Naive thymus-derived CD4-positive, alpha-beta T cell (primary cell): ENCODE measurements around the gene LRMDA. TPM values are rescaled to one million over a fixed set of nuclear protein-coding genes. Genes with fewer than 3 reads are reported as not detected.
"Not testable (repeated sequence)": the region's sequence is repeated elsewhere in the genome, so short reads cannot be mapped to it uniquely, and the experiment has no call there.

Source experiments
- ATAC-seq: fragments of 150-1000 bp; cut with Tn5 transposase; 2 replicates; pipeline ENCODE4 v1.10.0; 2021; ENCODE audit warnings: mild to moderate bottlenecking, moderate library complexity
- CTCF ChIA-PET: fragments of 350-600 bp; sonication (Branson Sonifier 250); formaldehyde crosslinking; loops from one replicate; lab custom pipeline; 2021; ENCODE audit warnings: antibody characterized with exemption; lab: Charles Lee
- POLR2A ChIA-PET: fragments of 350-600 bp; sonication (Branson Sonifier 250); formaldehyde crosslinking; loops from one replicate; lab custom pipeline; 2021; ENCODE audit warnings: antibody characterized with exemption, inconsistent platforms; lab: Charles Lee
- DNase-seq, 9 donors: peaks; one replicate each; pipeline versions ENCODE4 v3.0.0 to v3.0.0-alpha.2; 2020 to 2022; ENCODE audit warnings: mixed read lengths in 1 of 9
- H3K27ac ChIP-seq: one replicate; pipeline ENCODE4 v1.7.0; 2013; ENCODE audit warnings: mild to moderate bottlenecking, low read depth, low read length, moderate library complexity
- H3K27me3 ChIP-seq, 2 donors: one replicate each; pipeline ENCODE4 v1.7.0; 2013; ENCODE audit warnings: low read length in 2 of 2, mild to moderate bottlenecking in 2 of 2, moderate library complexity in 2 of 2; ENCODE audit not compliant: control insufficient read depth in 2 of 2, insufficient read depth in 2 of 2
- H3K36me3 ChIP-seq, 3 experiments: 1 replicate in 2 of 3; 2 replicates in 1 of 3; pipeline ENCODE4 v1.7.0; 2013; ENCODE audit warnings: low read length in 3 of 3, mild to moderate bottlenecking in 3 of 3, moderate library complexity in 1 of 3; ENCODE audit not compliant: insufficient read depth in 3 of 3, control insufficient read depth in 2 of 3
- H3K4me1 ChIP-seq, 2 donors: one replicate each; pipeline ENCODE4 v1.7.0; 2013; ENCODE audit warnings: low read length in 2 of 2, mild to moderate bottlenecking in 2 of 2, moderate library complexity in 1 of 2; ENCODE audit not compliant: control insufficient read depth in 2 of 2, insufficient read depth in 2 of 2
- H3K4me3 ChIP-seq: 2 replicates; pipeline ENCODE4 v1.7.0; 2013; ENCODE audit warnings: mild to moderate bottlenecking, low read length
- H3K9me3 ChIP-seq, 3 experiments: 1 replicate in 2 of 3; 2 replicates in 1 of 3; pipeline ENCODE4 v1.7.0; 2013; ENCODE audit warnings: low read length in 3 of 3; ENCODE audit not compliant: control insufficient read depth in 2 of 3
- H3K27ac Mint-ChIP-seq, 9 donors: one replicate each; pipeline ENCODE4 v1.8.0; 2020 to 2022; ENCODE audit warnings: mixed read lengths in 9 of 9, mild to moderate bottlenecking in 8 of 9, moderate library complexity in 5 of 9, inconsistent platforms in 2 of 9
- H3K27me3 Mint-ChIP-seq, 5 donors: one replicate each; pipeline ENCODE4 v1.8.0; 2021 to 2022; ENCODE audit warnings: mixed read lengths in 5 of 5, mild to moderate bottlenecking in 1 of 5
- H3K36me3 Mint-ChIP-seq, 5 donors: one replicate each; pipeline ENCODE4 v1.8.0; 2020 to 2022; ENCODE audit warnings: mixed read lengths in 5 of 5, mild to moderate bottlenecking in 3 of 5, inconsistent platforms in 1 of 5
- H3K4me1 Mint-ChIP-seq, 7 donors: one replicate each; pipeline ENCODE4 v1.8.0; 2020 to 2022; ENCODE audit warnings: mixed read lengths in 7 of 7, mild to moderate bottlenecking in 3 of 7, inconsistent platforms in 1 of 7
- H3K4me3 Mint-ChIP-seq, 10 donors: one replicate each; pipeline ENCODE4 v1.8.0; 2020 to 2022; ENCODE audit warnings: mild to moderate bottlenecking in 10 of 10, mixed read lengths in 10 of 10, moderate library complexity in 6 of 10, inconsistent platforms in 2 of 10
- H3K9me3 Mint-ChIP-seq, 11 donors: one replicate each; pipeline ENCODE4 v1.8.0; 2020 to 2022; ENCODE audit warnings: mixed read lengths in 11 of 11, mild to moderate bottlenecking in 4 of 11, inconsistent platforms in 1 of 11, moderate library complexity in 1 of 11
- intact Hi-C, 2 donors: fragments of 100-400 bp; cut with micrococcal nuclease; formaldehyde crosslinking; loops; one replicate each; pipeline ENCODE4 v1.15.1; 2023
- polyA plus RNA-seq, 2 donors: library from polyadenylated mRNA; unstranded; fragments of 300-500 nt; fragmentation: Illumina TruSeq; gene quantifications; one replicate each; pipeline ENCODE4 v1.2.3, GENCODE V29; 2021
- total RNA-seq, 6 experiments: library from RNA in 5 of 6; stranded (reverse) in 5 of 6; gene quantifications; 1 replicate in 5 of 6; 2 replicates in 1 of 6; pipeline ENCODE4 v1.2.3 and lab custom pipeline; 2021 to 2026

Gene LRMDA
- total and polyA plus RNA-seq, 7 experiments from 2014 or later = 0.57 to 14.9 (median 3.0) TPM; not detected in 4

- intact Hi-C loops, H3K27ac Mint-ChIP-seq, H3K4me1 Mint-ChIP-seq, H3K27ac ChIP-seq, H3K36me3 Mint-ChIP-seq, H3K36me3 ChIP-seq, H3K4me3 Mint-ChIP-seq, H3K27me3 ChIP-seq, H3K9me3 Mint-ChIP-seq, ATAC-seq, H3K9me3 ChIP-seq, POLR2A ChIA-PET, H3K4me3 ChIP-seq, CTCF ChIA-PET, DNase-seq, H3K4me1 ChIP-seq: not testable (repeated sequence)
- peaks cover 2 to 27% (median 9%) of the 10 kb centered on the region in 5 donors for H3K27me3 Mint-ChIP-seq
Measured at GRCh38 chr10:75605795-75606194, 174.4 kb downstream of the LRMDA start.

DNA sequence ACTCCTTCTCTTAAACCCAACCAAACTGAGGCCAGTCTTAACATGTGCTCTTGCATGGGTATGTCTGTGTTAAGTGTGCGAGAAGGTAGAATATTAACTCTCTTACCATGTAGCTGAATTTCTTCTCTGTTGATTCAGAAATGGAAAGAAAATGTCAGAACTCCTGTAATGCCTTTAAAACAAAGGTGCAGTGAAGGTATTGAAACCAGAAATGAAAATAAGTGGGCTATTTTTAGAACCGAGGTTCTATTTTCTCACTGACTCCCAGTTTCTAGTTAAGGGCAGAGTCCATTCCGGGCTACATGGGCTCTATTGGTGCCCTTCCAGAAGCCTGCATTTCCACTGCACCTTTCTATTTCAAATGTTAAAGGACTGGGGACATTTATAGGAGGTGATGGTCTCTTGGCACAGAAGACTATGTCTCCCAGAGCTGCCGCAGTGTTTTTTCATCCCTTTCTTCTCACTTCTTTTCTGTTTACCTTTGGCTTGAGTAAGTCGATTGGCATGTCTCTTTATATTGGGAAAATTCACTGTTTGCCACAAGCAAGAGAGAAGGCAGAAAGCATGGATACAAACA, 174.9 kb downstream of the LRMDA start:
- Mint-ChIP-seq H3K4me3 (no peak overlapping the region), H3K27ac (no peak overlapping the region), H3K27me3 (peaks cover 0 to 29% (median 9%) of the 10 kb centered on the region in 5 donors), H3K4me1 (no peaks in the 10 kb centered on the region), H3K9me3 (peaks cover 0 to under 1% (median 0%) of the 10 kb centered on the region in 11 donors), H3K36me3 (no peaks in the 10 kb centered on the region)
- ATAC-seq (no peak), DNase-seq (no peak)
- ChIA-PET POLR2A (no interaction called here), CTCF (no interaction called here)
- Histone ChIP-seq H3K4me3 (no peak overlapping the region), H3K27ac (no peak overlapping the region), H3K36me3 (no peaks in the 10 kb centered on the region), H3K4me1 (no peaks in the 10 kb centered on the region), H3K9me3 (no peaks in the 10 kb centered on the region), H3K27me3 (no peaks in the 10 kb centered on the region)
- intact Hi-C loops = no loop called here

- H3K9me3 Mint-ChIP-seq = no peaks in the 10 kb centered on the region
- CTCF ChIA-PET = no interaction called here
- DNase-seq (no peak), ATAC-seq (no peak)
- POLR2A ChIA-PET = no interaction called here
- intact Hi-C loops = no loop called here
- H3K27me3 ChIP-seq = no peaks in the 10 kb centered on the region
- H3K27me3 Mint-ChIP-seq = peaks cover 0 to 21% (median 9%) of the 10 kb centered on the region in 5 donors
- H3K27ac Mint-ChIP-seq = no peak overlapping the region
- H3K4me3 ChIP-seq = no peak overlapping the region
- no peaks in the 10 kb centered on the region for H3K4me1 Mint-ChIP-seq
- H3K4me3 Mint-ChIP-seq = no peak overlapping the region
- H3K9me3 ChIP-seq = no peaks in the 10 kb centered on the region
- no peaks in the 10 kb centered on the region for H3K36me3 ChIP-seq
- H3K27ac ChIP-seq = no peak overlapping the region
- H3K36me3 Mint-ChIP-seq = no peaks in the 10 kb centered on the region
- no peaks in the 10 kb centered on the region for H3K4me1 ChIP-seq
Measured at GRCh38 chr10:75607576-75607975, 176.2 kb downstream of the LRMDA start.

GRCh38 chr10:75610183-75610582, 178.8 kb downstream of the LRMDA start:
- H3K4me3 ChIP-seq = no peak overlapping the region
- H3K4me1 ChIP-seq = no peaks in the 10 kb centered on the region

DNA sequence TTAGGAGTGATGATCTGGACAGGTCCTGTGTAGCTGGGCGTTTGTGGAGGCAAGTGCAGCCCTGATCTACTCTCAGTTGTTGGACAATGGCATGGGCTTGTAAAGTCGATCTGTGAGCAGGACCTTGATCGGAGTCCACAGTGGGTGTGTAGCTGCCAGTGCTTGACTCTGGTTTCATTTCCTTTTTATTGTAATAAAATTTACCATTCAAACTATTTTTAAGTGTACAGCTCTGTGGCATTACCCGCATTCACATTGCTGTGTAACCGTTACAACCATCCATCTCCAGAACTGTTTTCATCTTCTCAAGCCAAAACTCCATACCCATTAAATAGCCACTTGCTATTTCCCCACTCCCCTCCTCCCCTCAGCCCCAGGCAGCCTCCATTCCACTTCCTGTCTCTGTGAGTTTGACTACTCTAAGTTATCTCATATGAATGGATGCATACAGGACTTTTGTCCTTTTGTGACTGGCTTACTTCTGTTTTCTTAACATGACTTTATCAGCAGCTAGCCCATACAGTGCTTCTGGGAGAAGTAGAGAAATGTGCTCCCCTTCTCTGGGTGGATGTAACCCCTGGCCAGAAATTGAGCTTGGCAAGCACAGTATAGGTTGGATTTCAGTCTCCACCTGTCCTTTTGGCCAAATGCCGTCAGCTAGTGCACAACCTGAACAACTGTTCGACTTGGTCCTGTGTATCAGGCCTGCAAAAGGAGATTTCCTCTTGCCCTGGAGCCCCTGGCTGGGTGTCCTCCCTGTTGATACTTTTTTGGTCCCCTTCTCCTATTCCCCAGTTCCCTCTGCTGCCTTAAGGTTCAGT, 180.0 kb downstream of the LRMDA start:
- no peaks in the 10 kb centered on the region for H3K36me3 Mint-ChIP-seq
- no peak overlapping the region for H3K27ac Mint-ChIP-seq
- intact Hi-C loops = no loop called here
- no peaks in the 10 kb centered on the region for H3K4me1 Mint-ChIP-seq
- DNase-seq = no peak
- peaks cover 0 to 2% (median 0%) of the 10 kb centered on the region in 11 donors for H3K9me3 Mint-ChIP-seq
- no peak overlapping the region for H3K27ac ChIP-seq
- no peaks in the 10 kb centered on the region for H3K36me3 ChIP-seq
- ATAC-seq = peak; percentile 52
- H3K27me3 Mint-ChIP-seq = peaks cover 8 to 19% (median 13%) of the 10 kb centered on the region in 5 donors
- no peak overlapping the region for H3K4me3 Mint-ChIP-seq
- ChIA-PET CTCF (no interaction called here), POLR2A (no interaction called here)
- H3K4me3 ChIP-seq = no peak overlapping the region
- no peaks in the 10 kb centered on the region for H3K9me3 ChIP-seq
- no peaks in the 10 kb centered on the region for H3K4me1 ChIP-seq
- no peaks in the 10 kb centered on the region for H3K27me3 ChIP-seq

More at GRCh38 chr10:75610183-75610582, 178.8 kb downstream of the LRMDA start:
- Histone ChIP-seq H3K27me3 (no peaks in the 10 kb centered on the region), H3K27ac (no peak overlapping the region), H3K36me3 (no peaks in the 10 kb centered on the region), H3K9me3 (no peaks in the 10 kb centered on the region)
- H3K27me3 Mint-ChIP-seq = peaks cover 8 to 23% (median 12%) of the 10 kb centered on the region in 5 donors
- DNase-seq (no peak), ATAC-seq (no peak)
- H3K27ac Mint-ChIP-seq = no peak overlapping the region
- H3K36me3 Mint-ChIP-seq = no peaks in the 10 kb centered on the region
- intact Hi-C loops = no loop called here
- CTCF ChIA-PET = no interaction called here
- H3K9me3 Mint-ChIP-seq = peaks cover 0 to 2% (median 0%) of the 10 kb centered on the region in 11 donors
- H3K4me1 Mint-ChIP-seq = no peaks in the 10 kb centered on the region
- POLR2A ChIA-PET = no interaction called here
- no peak overlapping the region for H3K4me3 Mint-ChIP-seq

DNA sequence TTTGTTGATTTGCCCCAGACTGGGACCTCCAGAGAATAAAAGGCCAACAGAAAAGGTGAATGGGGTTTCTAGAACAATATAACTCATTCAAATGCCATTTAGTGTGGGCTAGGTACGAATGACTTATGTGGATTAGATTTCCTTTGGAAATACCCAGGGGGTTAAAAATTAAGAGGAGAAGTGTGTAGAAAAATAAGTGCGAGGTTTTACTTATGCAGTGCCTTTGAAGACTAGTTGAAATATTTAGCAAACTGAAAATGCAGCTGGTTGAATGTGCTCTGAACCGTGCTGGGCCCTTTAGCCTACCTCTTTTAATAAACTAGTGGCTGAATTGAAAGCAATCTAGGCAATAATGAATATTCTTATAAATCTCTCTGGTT, 180.6 kb downstream of the LRMDA start:
- ChIA-PET POLR2A (no interaction called here), CTCF (no interaction called here)
- H3K36me3 ChIP-seq = no peaks in the 10 kb centered on the region
- no peaks in the 10 kb centered on the region for H3K4me1 ChIP-seq
- DNase-seq (no peak), ATAC-seq (no peak)
- Mint-ChIP-seq H3K36me3 (no peaks in the 10 kb centered on the region), H3K27me3 (peaks cover 8 to 23% (median 13%) of the 10 kb centered on the region in 5 donors), H3K27ac (no peak overlapping the region), H3K4me3 (no peak overlapping the region), H3K9me3 (peaks cover 0 to 2% (median 0%) of the 10 kb centered on the region in 11 donors), H3K4me1 (no peaks in the 10 kb centered on the region)
- H3K27ac ChIP-seq = no peak overlapping the region
- intact Hi-C loops = no loop called here
- no peaks in the 10 kb centered on the region for H3K9me3 ChIP-seq
- no peak overlapping the region for H3K4me3 ChIP-seq
- no peaks in the 10 kb centered on the region for H3K27me3 ChIP-seq
